GM20000 (cell line): ENCODE data around the gene PRR19.

Source experiments
- DNase-seq: peaks from one replicate; pipeline ENCODE4 v3.0.0; 2012; ENCODE audit warnings: low spot score
- TF ChIP-seq, protein P1 (sequence below): IDR thresholded peaks from 2 replicates; pipeline ENCODE4 v1.5.1; 2012; ENCODE audit warnings: mild to moderate bottlenecking, control low read depth; ENCODE audit errors: extremely low read depth, missing control alignments

The PRR19 gene

DNA sequence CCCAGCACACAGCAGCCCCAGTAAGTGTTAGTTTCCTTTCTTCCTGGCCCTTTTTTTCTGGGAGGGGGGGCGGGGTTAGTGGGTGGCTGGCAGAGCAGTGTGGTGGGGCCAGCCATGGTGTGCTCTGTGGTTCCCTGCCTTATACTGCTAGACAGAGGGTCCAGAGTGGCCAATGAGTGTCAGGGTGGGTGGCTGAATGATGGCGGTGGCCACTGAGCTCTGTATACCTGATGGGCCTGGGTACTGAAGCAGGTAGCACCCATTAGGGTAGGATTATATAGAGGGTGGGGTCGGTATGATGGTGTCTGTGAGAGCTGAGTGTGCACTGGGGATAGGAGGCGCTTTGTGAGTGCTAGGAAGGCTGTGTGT is 19.1 kb upstream of the PRR19 start:
- TF ChIP-seq, protein P1, sequence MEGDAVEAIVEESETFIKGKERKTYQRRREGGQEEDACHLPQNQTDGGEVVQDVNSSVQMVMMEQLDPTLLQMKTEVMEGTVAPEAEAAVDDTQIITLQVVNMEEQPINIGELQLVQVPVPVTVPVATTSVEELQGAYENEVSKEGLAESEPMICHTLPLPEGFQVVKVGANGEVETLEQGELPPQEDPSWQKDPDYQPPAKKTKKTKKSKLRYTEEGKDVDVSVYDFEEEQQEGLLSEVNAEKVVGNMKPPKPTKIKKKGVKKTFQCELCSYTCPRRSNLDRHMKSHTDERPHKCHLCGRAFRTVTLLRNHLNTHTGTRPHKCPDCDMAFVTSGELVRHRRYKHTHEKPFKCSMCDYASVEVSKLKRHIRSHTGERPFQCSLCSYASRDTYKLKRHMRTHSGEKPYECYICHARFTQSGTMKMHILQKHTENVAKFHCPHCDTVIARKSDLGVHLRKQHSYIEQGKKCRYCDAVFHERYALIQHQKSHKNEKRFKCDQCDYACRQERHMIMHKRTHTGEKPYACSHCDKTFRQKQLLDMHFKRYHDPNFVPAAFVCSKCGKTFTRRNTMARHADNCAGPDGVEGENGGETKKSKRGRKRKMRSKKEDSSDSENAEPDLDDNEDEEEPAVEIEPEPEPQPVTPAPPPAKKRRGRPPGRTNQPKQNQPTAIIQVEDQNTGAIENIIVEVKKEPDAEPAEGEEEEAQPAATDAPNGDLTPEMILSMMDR = no peak
- no peak for DNase-seq

- TF ChIP-seq, protein P1 = no peak
- peak; percentile 99 for DNase-seq
These were observed 18.5 kb upstream of the PRR19 start for GRCh38 chr19:42283188-42284065.

DNA sequence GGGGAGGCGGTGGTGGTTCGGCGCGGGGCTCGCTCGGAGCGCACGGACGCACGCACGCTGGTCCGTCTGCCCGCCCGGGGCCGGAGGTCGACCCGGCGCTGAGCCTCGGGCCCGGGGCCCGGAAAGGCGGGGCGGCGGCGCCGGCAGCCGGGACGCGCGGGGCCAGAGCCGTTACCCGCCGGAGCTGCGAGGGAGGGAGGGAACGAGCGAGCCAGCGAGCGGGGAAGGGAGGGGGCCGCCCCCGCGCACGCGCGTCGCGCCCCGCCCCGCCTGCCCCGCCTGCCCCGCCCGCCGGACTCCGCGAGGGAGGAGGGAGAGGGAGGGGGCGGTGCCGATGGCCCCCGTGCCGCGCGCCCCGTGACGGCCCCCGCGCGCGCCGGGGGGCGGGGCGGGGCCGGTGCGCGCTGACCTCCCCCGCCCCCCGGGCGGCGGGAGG is 17.8 kb upstream of the PRR19 start:
- TF ChIP-seq, protein P1 = no peak
- DNase-seq = peak; percentile 98

DNA sequence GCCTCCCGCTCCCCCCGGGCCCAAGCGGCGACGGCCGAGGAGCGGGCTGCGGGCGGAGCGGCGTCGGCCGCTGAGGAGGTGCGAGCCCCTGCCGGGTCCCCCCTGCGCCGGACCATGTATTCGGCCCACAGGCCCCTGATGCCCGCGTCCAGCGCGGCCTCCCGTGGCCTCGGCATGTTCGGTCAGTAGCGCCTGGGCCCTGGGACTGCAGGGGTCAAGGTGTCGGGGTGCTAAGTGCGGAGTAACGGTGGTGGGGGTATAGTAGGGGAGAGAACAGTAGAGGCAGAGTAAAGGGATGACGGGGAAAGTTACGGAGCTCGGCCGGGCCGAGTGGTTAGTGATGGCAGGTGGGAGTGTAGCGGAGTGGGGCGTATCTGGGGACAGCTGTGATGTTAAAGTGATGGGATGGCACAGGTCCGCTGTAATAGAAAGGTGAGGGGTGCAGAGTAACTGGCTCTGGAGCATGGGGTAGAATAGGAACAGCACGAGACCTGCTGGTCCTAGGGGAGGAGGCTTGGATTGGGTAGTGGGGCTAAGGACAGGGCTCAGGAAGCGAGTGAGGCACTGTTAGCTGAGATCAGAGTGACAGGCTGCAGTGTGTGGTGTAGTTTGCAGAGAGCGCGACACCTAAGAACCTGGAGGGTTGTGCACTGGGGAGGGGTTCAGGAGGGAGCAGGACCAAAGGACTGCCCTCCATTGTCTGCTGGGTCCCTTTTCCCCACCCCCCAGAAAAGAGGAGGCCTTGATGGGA is 17.2 kb upstream of the PRR19 start:
- no peak for DNase-seq
- TF ChIP-seq, protein P1 = no peak

DNA sequence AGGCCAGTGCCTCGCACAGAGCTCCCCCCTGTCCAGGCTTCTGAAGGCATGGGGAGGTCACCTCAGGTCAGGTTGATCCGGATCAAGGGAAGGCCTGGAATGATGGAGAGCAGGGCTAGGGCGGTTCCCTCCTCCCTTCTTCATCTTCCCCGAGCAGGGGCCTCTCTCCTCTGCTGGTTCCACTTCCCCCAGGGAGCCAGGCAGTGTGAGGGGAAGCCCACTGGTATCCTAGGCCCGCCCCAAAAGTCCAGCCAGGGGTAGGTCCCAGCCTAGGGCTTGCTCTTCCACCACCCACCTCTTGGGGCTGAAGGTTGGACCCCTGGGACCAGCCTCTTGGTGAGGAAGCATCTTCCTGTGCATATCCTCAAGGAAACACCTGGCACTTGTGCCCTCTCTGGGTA is 16.4 kb upstream of the PRR19 start:
- TF ChIP-seq, protein P1 = no peak
- no peak for DNase-seq

DNA sequence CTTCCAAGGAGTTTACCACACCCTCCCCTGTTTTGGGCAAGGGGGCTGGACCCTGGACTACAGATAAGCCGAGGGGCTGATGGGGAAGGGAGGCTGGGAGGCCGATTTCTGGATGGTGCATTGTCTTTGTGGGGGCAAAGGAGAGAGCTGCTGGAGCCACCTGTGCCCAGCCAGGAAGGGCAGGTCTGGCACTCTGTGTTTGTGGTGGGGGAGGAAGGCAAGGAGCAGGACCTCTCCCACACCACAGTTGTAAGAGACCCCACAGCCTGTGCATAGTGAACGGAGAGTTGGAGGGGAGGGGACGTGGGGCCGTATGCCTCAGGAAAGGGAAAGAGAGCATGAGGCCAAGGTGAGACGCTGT is 16.0 kb upstream of the PRR19 start:
- TF ChIP-seq, protein P1 = no peak
- DNase-seq = no peak

GRCh38 chr19:42286349-42287016 is 15.4 kb upstream of the PRR19 start:
- TF ChIP-seq, protein P1 = no peak
- no peak for DNase-seq
